HG03135 (cell line): ENCODE data around the gene MRE11.
A peak's percentile ranks its signal among the peaks of the same experiment; 100 is the strongest.
"Not testable (repeated sequence)": the region's sequence is repeated elsewhere in the genome, so short reads cannot be mapped to it uniquely, and the experiment has no call there.

Experiments used
- ATAC-seq: cut with Tn5 transposase; IDR thresholded peaks from one replicate; pipeline ENCODE4 v1.9.1; 2021; ENCODE audit warnings: mild to moderate bottlenecking, moderate library complexity; ENCODE audit not compliant: unreplicated experiment

The MRE11 gene

DNA sequence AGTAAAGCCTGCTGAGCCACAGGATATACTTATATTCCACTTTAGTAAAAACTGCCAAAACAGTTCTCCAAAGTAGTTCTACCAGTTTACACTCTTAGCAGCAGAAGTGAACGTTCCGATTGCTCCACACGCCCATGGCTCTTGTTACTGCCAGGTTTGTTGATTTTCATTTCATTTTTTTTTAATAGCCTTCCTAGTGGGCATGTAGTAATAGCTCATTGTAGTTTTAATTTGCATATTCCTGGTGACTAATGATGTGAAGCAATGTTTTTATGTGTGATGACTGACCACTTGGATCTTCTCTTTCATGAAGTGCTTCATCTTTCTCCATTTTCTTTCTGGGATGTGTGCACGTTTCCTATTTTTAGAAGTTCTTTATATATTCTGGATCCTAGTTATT lies 13.8 kb upstream of the MRE11 start:
- no peak for ATAC-seq

DNA sequence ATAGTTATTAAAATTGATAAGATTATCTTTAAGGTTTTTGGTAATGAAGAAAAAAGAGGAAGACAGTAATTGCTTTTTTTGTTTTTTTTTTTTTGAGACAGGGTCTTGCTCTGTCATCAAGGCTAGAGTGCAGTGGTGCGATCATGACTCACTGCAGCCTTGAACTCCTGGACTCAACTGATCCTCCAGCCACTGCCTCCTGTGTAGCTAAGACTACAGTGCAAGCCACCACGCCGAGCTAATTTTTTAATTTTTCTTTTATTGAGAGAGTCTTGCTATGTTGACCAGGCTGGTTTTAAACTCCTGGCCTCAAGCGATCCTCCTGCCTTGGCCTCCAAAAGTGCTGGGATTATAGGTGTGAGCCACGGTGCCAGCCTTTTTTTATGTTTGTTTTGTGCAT lies 12.9 kb upstream of the MRE11 start:
- not testable (repeated sequence) for ATAC-seq

DNA sequence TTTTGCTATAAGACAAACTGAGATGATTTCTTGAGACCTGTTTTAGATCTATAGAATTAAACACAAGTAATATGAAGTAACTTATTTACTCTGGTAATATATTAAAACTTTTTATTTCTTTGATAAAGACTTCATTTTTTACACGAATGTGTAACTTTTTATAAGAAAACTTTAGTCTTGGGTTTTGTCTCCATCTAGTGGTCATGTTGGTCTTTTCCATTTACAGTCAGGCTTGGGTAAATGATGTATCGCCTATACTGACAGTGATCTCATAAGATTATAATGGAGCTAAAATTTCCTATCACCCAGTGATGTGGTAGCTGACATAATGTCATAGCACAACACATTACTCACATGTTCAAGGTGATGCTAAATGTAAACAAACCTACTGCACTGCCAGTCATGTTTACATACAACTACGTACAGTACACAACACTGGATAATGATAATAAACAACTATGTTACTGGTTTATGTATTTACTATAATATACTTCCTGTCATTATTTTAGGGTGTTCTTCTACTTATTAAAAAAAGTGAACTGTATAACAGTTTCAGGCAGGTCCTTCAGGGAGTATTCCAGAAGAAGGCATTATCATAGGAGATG lies 11.1 kb upstream of the MRE11 start:
- no peak for ATAC-seq

DNA sequence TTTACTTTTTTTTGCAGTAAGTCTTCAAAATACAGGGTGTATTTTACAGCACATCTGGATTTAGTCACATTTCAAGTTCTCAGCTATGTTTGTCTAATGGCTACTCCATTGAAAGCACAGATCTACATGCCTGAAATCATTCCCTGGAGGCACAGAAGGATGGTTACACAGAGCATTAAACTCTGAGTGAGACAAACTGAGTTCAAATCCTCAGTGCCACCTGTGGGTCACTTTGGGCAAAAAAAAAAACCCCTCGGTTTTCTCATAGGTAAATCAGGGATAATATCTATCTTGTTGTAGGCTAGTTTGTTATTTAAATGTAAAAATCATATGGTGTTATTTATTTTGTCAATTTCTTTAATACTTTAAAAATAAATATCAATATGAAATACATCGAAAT lies 7.9 kb upstream of the MRE11 start:
- ATAC-seq: no peak

DNA sequence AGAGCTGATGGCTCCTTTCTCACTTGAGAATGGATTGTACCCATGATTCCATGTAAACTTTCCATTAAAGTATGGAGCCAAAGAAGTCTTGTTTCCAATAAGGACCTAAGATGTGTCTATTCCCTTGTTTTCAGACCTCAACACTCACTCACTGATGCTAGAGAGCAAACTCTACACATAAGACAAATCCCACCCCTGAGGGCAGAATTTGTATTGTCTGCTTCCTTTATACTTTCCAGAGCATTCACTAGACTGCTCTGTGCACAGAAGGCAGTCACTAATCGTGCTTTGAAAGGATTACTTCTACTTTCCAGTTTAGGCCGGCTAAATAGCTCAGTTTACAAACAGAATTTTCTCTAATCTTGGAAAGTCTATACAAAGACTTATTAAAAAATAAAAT lies 6.5 kb upstream of the MRE11 start:
- ATAC-seq: no peak

DNA sequence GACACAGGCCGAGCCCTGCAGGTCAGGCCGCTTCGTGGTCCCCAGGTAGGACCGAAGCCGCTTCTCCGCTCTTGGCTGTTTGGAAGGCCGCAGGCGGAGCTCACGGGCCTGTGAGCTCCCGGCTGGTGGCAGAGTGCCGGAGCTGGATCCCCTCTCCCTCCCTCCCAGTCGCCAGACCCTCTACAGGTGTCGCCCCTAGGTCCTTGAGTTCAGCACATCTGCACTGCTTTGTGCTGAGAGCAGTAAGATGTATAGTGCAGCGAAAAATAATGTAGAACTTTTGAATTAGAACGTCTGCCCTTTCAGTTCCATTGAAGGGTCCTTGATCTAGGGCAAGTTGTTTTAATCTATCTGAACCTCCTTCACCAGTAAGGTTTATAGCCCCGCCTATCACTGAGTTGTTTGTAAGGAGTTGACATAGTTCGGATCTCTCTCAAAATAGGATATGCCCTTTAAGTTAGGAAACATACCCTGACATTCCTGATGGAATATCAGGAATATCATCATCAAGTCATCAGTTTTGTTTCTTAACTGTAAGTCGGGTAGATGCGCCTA lies 559 bp upstream of the MRE11 start:
- ATAC-seq: peak; percentile 66

DNA sequence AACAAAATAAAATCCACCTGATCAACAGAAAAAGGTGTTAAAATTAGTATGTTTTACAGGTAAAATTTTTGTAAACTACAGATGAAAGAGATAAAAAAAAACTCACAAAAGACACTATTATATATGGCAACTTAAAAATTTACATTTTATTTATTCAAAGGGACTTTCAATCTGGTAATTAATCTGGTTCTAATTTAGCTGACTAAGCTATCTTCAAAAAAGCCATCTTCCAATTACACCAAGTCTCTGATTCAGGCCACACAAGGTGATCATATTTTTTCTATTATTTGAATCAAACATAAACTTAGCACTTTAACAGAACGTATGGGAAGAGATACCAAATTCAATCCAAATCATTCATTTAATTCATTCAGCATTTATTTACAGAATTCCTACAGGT lies 7.6 kb downstream of the MRE11 start:
- no peak for ATAC-seq

DNA sequence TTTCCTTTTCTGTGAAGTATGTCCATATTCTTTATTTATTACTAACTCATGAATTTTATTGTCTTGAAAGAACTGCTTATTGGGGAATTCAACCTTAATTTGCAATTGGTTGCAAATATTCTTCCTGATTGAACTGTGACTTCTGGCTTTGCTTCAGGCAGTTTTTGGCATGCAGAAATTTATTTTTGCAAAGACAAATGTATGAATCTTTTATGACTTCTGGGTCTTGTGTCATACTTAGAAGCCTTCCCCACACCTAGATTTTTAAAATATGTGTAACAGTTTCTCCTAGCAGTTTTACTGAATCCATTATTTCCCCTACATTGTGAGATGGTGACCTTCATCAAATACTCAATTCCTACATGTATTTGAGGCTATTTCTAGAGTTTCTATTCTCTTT lies 12.3 kb downstream of the MRE11 start:
- no peak for ATAC-seq

DNA sequence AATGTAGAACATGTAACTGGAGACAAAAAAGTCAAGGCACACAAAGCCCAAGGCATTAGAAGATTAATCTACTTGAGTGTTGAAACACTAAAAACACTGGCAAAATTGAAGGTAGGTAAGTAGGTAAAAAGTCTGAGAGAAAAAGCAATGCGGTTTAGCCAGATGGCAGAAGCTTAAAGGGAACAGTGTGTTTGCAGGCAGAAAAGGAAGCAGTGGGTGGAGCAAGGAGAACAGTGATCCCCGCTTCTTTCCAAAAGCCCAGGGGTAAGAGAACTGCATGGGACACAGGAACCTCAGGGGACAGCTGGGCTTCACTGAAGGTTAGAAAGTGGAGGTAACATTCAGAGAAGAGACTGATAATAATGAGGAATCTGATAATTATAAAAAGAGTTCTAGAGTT lies 16.0 kb downstream of the MRE11 start:
- no peak for ATAC-seq

DNA sequence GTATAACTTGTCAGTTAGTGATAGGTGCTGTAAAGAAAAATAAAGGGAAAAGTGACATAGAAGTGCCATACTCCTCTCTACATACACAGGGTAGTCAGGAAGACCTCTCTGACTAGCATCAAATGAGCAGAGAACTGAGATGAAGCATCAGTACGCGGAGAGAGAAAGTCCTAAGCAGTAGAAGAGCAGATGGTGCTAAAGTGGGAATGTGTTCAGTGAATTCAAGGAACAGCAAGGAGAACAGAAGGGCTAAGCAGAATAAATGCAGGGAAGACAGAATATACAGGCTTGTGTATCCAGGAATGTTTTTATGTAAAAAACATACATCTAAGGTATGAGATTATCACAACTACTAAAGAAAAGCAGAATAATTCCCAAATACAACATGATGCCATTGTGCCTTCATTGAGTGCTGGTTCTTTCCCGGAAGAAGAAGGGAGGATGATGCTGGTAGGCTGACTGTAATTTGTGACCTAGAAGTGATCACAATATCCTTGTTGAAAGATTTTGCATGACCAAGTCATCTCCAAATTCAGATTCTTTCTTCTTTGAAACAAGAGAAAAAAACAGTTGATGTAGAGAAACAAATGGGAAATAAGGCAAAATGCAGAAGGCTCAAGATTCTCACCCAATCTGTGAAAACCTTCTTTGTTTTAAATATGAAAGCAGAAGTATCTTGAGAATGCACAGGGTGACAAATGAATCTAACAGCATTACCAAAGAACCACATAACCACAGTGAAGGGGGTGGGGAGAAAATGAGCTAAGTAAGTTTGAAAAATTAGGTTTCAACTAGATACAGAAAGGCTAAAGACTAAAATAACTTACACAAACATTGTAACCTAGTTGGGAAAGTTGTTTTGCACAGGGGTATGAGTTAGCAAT lies 20.5 kb downstream of the MRE11 start:
- ATAC-seq: peak; percentile 92

DNA sequence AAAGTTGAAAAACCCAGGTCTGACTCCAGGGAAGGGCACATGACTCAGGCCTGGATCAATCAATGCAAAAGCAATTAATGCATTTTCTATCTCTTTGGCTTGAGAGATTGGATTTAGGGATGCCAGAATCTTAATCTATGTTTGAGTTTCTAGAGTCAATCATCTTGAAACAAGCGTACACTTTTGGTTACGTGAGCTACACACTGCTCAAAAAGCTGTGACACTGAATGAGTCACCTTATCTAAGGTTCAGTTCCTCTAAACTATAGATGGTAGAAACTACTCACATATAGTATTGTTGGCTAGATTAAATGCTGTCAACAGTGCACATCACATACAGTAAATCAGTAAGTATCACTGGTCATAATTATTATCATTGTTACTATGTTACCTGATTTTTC lies 24.2 kb downstream of the MRE11 start:
- ATAC-seq: peak; percentile 78

DNA sequence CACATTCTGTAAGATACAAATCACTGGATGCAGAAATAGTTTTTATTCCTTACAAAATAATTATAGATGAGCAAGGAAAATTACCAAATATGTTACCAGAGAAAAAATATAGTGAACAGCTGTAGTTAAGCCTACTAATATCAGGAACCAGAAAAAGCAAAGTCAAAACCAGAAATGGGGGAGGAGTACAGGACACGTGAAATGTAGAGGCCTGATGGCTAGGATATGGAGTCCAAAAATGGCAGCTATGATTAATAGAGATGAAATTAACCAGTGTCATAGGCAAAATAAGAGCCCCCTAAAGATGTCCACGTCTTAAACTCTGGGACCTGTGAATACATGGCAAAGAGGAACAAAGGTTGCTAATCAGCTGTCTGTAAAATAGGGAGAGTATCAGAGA lies 34.1 kb downstream of the MRE11 start:
- no peak for ATAC-seq

DNA sequence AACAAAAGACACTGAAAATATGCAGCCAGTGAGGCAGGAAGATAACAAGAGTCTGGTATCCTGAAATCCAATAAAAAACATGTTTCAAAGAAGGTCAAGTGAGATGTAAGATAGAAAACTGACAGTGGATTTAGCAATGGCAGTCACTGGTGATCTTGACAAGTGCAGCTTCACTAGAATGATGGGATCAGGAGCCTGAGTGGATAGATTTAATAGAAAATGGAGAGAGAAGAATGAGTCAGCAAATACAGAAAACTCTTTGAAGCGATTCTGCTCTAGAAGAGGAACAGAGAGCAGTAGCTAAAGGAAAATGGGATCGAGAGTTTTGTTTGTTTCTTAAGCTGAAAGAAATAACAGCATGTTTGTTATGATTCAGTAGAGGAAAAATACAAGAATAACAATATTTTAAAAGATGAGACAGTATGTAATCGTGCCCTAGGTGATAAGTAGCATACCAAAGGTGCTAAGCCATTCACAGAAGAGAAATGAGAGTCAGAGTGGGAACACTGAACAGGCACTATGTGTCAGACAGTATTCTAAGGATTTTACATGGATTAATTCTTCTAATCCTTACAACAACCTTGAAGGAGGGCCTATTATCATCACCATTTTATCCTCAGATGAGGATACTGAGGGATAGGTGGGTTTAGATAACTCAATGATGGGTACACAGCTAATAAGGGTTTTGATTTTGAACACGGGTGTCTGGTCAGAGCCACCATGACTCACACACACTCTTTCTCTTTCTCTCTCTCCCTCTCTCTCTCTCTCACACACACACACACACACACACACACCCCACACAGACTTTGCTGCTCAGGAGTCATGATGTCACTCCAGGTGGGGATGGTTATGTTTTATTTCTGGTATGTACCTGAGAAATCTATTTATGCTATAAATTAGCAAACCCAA lies 36.3 kb downstream of the MRE11 start:
- ATAC-seq: no peak

DNA sequence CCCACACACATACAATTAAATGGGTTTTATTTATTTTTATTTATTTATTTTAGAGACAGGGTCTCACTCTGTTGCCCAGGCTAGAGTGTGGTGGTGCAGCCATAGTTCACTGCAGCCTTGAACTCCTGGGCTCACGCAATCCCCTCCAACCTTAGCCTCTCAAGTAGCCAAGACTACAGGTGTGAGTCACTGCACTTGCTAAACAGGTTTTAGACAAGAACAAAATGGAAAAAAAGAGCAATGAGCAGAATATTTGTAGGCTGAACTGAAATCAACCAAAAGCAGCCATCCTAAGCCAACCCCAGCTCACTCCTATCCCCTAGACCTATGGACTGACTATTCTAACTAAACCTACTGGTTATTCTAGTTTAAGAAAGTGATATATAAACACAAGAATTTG lies 37.8 kb downstream of the MRE11 start:
- ATAC-seq: no peak

DNA sequence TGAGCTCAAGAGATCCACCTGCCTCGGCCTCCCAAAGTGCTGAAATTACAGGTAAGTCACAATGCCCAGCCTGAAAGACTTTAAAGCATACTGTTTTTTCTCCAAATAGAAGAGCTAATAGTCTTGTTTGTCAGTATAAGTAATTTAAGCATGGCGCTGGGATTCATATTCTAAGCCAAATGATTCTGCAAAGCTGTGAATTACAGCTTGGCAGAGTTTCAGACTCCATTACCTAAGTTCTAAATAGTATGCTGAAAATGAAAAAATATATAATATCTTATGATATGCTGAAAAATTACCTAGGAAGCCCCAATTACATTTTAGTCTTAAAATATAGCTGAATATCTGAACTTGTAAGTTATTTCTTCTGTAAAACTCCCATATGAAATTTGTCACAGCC lies 39.3 kb downstream of the MRE11 start:
- ATAC-seq: no peak

DNA sequence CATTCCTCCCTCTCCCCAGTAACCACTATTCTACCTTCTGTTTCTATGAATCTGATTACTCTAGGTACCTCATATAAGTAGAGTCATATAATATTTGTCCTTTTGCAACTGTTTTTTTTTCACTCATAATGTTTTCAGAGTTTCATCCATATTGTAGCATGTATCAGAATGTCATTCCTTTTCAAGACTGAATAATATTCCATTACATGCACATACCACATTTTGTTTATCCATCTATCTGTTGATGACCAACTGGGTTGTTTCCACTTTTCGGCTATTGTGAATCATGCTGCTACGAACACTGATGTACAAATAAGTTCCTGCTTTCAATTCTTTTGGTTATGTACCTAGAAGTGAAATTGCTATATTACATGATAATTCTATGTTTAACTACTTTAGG lies 40.7 kb downstream of the MRE11 start:
- no peak for ATAC-seq

DNA sequence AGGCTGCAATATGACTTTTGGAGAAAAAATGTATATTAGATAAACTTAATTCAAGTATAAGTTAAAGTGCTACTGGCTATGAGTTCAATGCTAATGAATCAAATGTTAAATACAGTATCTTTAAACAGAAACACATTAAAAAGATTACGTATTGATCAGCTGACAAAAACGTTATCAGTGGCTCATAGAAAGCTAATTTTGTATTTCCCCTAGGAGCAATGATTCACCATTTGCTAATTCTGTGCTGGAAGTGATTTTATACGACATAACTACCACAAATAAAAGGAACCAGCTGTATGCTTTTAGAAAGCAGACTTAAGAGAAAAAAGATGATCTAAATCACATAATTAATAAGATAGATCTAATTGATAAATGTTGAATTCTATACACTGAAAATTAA lies 43.6 kb downstream of the MRE11 start:
- ATAC-seq: no peak

DNA sequence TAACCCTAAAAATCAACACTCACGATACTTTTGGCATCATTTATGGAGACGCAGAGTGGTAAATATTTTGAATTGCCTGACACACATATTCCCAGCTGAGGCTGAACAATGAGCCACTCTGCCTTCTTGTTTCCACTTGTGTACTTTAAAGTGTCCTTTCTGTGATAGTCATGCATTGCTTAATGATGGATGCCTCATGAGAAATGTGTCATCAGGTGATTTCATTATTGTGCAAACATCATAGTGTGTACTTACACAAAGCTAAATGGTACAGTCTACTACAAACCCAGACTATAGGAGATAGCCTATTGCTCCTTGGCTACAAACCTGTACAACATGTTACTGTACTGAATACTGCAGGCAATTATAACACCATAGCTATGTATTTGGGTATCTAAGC lies 44.2 kb downstream of the MRE11 start:
- ATAC-seq: no peak

DNA sequence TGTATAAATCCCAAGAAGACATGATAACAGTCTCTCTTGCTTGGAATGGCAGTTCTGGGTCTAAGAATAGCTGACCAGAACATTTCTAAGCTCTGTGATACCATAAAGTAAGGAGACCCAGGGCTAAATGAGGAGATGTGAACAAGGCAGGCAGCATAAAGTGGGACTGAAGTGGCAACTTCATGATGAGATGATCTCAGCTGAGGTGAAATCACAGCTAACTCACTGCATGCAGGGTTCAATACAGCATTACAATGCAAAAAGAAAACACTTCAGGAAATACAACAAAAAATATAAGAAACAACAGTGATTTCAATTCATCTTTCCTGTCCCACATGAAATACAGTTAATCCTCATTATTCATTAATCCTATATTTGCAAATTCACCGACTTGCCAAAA lies 44.6 kb downstream of the MRE11 start:
- ATAC-seq: no peak

DNA sequence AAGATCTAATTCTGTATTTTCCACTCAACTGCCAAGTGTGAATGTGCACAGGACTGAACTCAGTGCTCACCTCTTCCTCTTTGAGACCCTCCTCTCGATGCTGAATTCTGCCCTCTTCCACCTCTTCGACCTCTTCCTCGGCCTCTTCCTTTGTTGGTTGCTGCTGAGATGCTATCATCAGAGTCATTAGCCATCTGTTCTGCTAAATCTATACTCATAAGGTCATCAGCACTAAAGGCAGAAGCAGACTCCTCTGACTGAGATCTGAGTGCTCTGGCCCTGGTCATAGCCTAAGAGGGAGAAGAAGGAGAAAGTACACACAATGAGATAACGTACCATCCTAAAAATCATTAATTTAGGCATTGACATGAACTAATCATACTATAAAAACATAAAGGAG lies 46.5 kb downstream of the MRE11 start:
- no peak for ATAC-seq

DNA sequence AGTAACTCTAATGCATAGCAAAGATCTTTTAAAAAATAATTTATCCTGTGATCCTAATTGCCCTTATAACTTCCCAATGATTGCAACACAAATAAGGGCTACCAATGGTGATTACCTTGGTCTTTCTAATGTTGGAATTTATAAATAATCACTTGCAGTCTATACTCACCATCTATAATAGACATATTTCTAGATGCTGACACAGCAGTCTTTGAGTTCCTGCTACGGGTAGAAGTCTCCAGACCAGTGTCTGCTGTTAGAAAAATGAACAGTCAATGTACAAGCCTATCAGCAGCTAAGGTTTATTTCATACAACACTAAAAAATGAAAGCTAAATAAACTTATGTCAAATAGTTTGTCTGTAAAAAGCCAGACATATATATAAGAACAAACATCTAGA lies 48.0 kb downstream of the MRE11 start:
- no peak for ATAC-seq
